Measurements from ENCODE around the gene ZHX3.
A peak's percentile ranks its signal among the peaks of the same experiment; 100 is the strongest.

ZHX3 gene

GRCh38 chr20:41185013-41185757 lies 132.3 kb downstream of the ZHX3 start:
- no peak for DNase-seq (ENCODE audit: low read depth)

- DNase-seq (ENCODE audit: low read depth): no peak
Observed at GRCh38 chr20:41183831-41184230, 133.7 kb downstream of the ZHX3 start.

GRCh38 chr20:41183391-41183790 lies 134.1 kb downstream of the ZHX3 start:
- no peak for DNase-seq (ENCODE audit: low read depth)

GRCh38 chr20:41182296-41183212 lies 135.0 kb downstream of the ZHX3 start:
- no peak for DNase-seq (ENCODE audit: low read depth)

- DNase-seq (ENCODE audit: low read depth): no peak
Observed at GRCh38 chr20:41181567-41181966, 136.0 kb downstream of the ZHX3 start.

- DNase-seq (ENCODE audit: low read depth): no peak
Observed at GRCh38 chr20:41180599-41181333, 136.8 kb downstream of the ZHX3 start.

- no peak for DNase-seq (ENCODE audit: low read depth)
Observed at GRCh38 chr20:41179961-41180360, 137.6 kb downstream of the ZHX3 start.

GRCh38 chr20:41178904-41179432 lies 138.6 kb downstream of the ZHX3 start:
- no peak for DNase-seq (ENCODE audit: low read depth)

GRCh38 chr20:41178495-41178894 lies 139.0 kb downstream of the ZHX3 start:
- DNase-seq (ENCODE audit: low read depth): no peak

GRCh38 chr20:41177636-41178035 lies 139.9 kb downstream of the ZHX3 start:
- peak; percentile 93 for DNase-seq (ENCODE audit: low read depth)

GRCh38 chr20:41176711-41177552 lies 140.6 kb downstream of the ZHX3 start:
- no peak for DNase-seq (ENCODE audit: low read depth)

GRCh38 chr20:41175727-41176330 lies 141.7 kb downstream of the ZHX3 start:
- DNase-seq (ENCODE audit: low read depth): no peak

GRCh38 chr20:41175201-41175651 lies 142.3 kb downstream of the ZHX3 start:
- no peak for DNase-seq (ENCODE audit: low read depth)

GRCh38 chr20:41174782-41175181 lies 142.7 kb downstream of the ZHX3 start:
- no peak for DNase-seq (ENCODE audit: low read depth)

GRCh38 chr20:41174373-41174772 lies 143.2 kb downstream of the ZHX3 start:
- DNase-seq (ENCODE audit: low read depth): no peak

GRCh38 chr20:41173791-41174341 lies 143.7 kb downstream of the ZHX3 start:
- no peak for DNase-seq (ENCODE audit: low read depth)

- peak; percentile 32 for DNase-seq (ENCODE audit: low read depth)
Observed at GRCh38 chr20:41173161-41173721, 144.3 kb downstream of the ZHX3 start.

- DNase-seq (ENCODE audit: low read depth): no peak
Observed at GRCh38 chr20:41172296-41173140, 145.0 kb downstream of the ZHX3 start.

- DNase-seq (ENCODE audit: low read depth): no peak
Observed at GRCh38 chr20:41171736-41172295, 145.7 kb downstream of the ZHX3 start.
